ENCODE data around the gene KIF17.
"Not testable (repeated sequence)": the region's sequence is repeated elsewhere in the genome, so short reads cannot be mapped to it uniquely, and the experiment has no call there.

Gene KIF17

GRCh38 chr1:20728371-20729154 lies 10.8 kb upstream of the KIF17 start:
- FAIRE-seq (no peak), DNase-seq (ENCODE audit: insufficient read length, low spot score) (no peak)

- DNase-seq (ENCODE audit: insufficient read length, low spot score) = no peak
- no peak for FAIRE-seq
These were observed 10.0 kb upstream of the KIF17 start for GRCh38 chr1:20727746-20728316.

GRCh38 chr1:20726932-20727745 lies 9.3 kb upstream of the KIF17 start:
- no peak for DNase-seq (ENCODE audit: insufficient read length, low spot score)
- FAIRE-seq = no peak

GRCh38 chr1:20726118-20726911 lies 8.5 kb upstream of the KIF17 start:
- DNase-seq (ENCODE audit: insufficient read length, low spot score) (no peak), FAIRE-seq (no peak)

GRCh38 chr1:20725189-20726117 lies 7.6 kb upstream of the KIF17 start:
- DNase-seq (ENCODE audit: insufficient read length, low spot score) (no peak), FAIRE-seq (no peak)

GRCh38 chr1:20724364-20725188 lies 6.8 kb upstream of the KIF17 start:
- FAIRE-seq (no peak), DNase-seq (ENCODE audit: insufficient read length, low spot score) (no peak)

- FAIRE-seq = no peak
These were observed 5.9 kb upstream of the KIF17 start for GRCh38 chr1:20723537-20724363.

GRCh38 chr1:20723159-20723536 lies 5.3 kb upstream of the KIF17 start:
- DNase-seq (ENCODE audit: insufficient read length, low spot score) (no peak), FAIRE-seq (no peak)

More at GRCh38 chr1:20723537-20724363, 5.9 kb upstream of the KIF17 start:
- DNase-seq (ENCODE audit: insufficient read length, low spot score) = no peak

GRCh38 chr1:20721117-20722061 lies 3.6 kb upstream of the KIF17 start:
- no peak for DNase-seq (ENCODE audit: insufficient read length, low spot score)
- no peak for FAIRE-seq

GRCh38 chr1:20720631-20721091 lies 2.9 kb upstream of the KIF17 start:
- DNase-seq (ENCODE audit: insufficient read length, low spot score) (no peak), FAIRE-seq (no peak)

- DNase-seq (ENCODE audit: insufficient read length, low spot score) (no peak), FAIRE-seq (no peak)
These were observed 2.2 kb upstream of the KIF17 start for GRCh38 chr1:20719871-20720620.

- no peak for DNase-seq (ENCODE audit: insufficient read length, low spot score)
- FAIRE-seq = no peak
These were observed 1.5 kb upstream of the KIF17 start for GRCh38 chr1:20719261-20719660.

GRCh38 chr1:20718343-20718882 lies 606 bp upstream of the KIF17 start:
- FAIRE-seq; DNase-seq (ENCODE audit: insufficient read length, low spot score): not testable (repeated sequence)

GRCh38 chr1:20716232-20716631 lies 1.6 kb downstream of the KIF17 start:
- no peak for DNase-seq (ENCODE audit: insufficient read length, low spot score)
- no peak for FAIRE-seq

GRCh38 chr1:20715406-20715805 lies 2.4 kb downstream of the KIF17 start:
- DNase-seq (ENCODE audit: insufficient read length, low spot score) = no peak
- no peak for FAIRE-seq

GRCh38 chr1:20713440-20713839 lies 4.4 kb downstream of the KIF17 start:
- FAIRE-seq = no peak
- DNase-seq (ENCODE audit: insufficient read length, low spot score) = no peak

All from HTR-8/SVneo (cell line).